Measurements from ENCODE around the gene DNTT. TPM values are rescaled to one million over a fixed set of nuclear protein-coding genes. Genes with fewer than 3 reads are reported as not detected.

The DNTT gene
- total RNA-seq, 2 experiments from 2014 or later, result not detected

- no peak for DNase-seq
- no peak for ATAC-seq
- Mint-ChIP-seq H3K27ac (no peak overlapping the region), H3K27me3 (peaks cover 52% of the 10 kb centered on the region), H3K9me3 (ENCODE audit: low read depth) (no peaks in the 10 kb centered on the region), H3K4me1 (no peaks in the 10 kb centered on the region), H3K36me3 (no peaks in the 10 kb centered on the region), H3K4me3 (no peak overlapping the region)
- CTCF ChIA-PET, result no interaction called here
Measured at GRCh38 chr10:96268341-96268909, 35.8 kb upstream of the DNTT start.

- no peak for DNase-seq
- Mint-ChIP-seq H3K27me3 (peaks cover 47% of the 10 kb centered on the region), H3K36me3 (no peaks in the 10 kb centered on the region), H3K4me3 (no peak overlapping the region), H3K9me3 (ENCODE audit: low read depth) (no peaks in the 10 kb centered on the region), H3K27ac (no peak overlapping the region), H3K4me1 (no peaks in the 10 kb centered on the region)
- CTCF ChIA-PET, result interaction anchor here (0.9 to 1.3 kb wide), 2 partner anchors 11 to 40 kb away, joined by 3 to 4 read pairs; no protein-coding TSS in a partner anchor
- no peak for ATAC-seq
Measured at GRCh38 chr10:96269438-96270300, 34.6 kb upstream of the DNTT start.

GRCh38 chr10:96270571-96270970 lies 33.7 kb upstream of the DNTT start:
- H3K27ac Mint-ChIP-seq, result no peak overlapping the region
- peaks cover 42% of the 10 kb centered on the region for H3K27me3 Mint-ChIP-seq
- ATAC-seq, result no peak
- H3K9me3 Mint-ChIP-seq (ENCODE audit: low read depth), result no peaks in the 10 kb centered on the region
- H3K4me3 Mint-ChIP-seq, result no peak overlapping the region
- CTCF ChIA-PET, result interaction anchor here (0.9 to 1.3 kb wide), 2 partner anchors 12 to 41 kb away, joined by 3 to 4 read pairs; no protein-coding TSS in a partner anchor
- no peaks in the 10 kb centered on the region for H3K36me3 Mint-ChIP-seq
- no peaks in the 10 kb centered on the region for H3K4me1 Mint-ChIP-seq
- DNase-seq, result no peak

GRCh38 chr10:96271016-96271815 lies 33.0 kb upstream of the DNTT start, which contains the start of gene BLNK:
TSS of gene BLNK (minus strand) at chr10:96271569. CDS start at chr10:96271398, 171 bp downstream.
- CTCF ChIA-PET, result interaction anchor here (1.0 to 1.3 kb wide), 2 partner anchors 13 to 42 kb away, joined by 3 to 4 read pairs; no protein-coding TSS in a partner anchor
- Mint-ChIP-seq H3K36me3 (no peaks in the 10 kb centered on the region), H3K27me3 (peaks cover 37% of the 10 kb centered on the region), H3K27ac (no peak within 1 kb of the TSS), H3K4me3 (no peak within 1 kb of the TSS), H3K9me3 (ENCODE audit: low read depth) (no peaks in the 10 kb centered on the region), H3K4me1 (no peaks in the 10 kb centered on the region)
- ATAC-seq (no peak), DNase-seq (no peak)

GRCh38 chr10:96272316-96273280 lies 31.6 kb upstream of the DNTT start:
- Mint-ChIP-seq H3K4me3 (no peak overlapping the region), H3K27me3 (peaks cover 32% of the 10 kb centered on the region), H3K4me1 (no peaks in the 10 kb centered on the region), H3K9me3 (ENCODE audit: low read depth) (no peaks in the 10 kb centered on the region), H3K36me3 (no peaks in the 10 kb centered on the region), H3K27ac (no peak overlapping the region)
- no peak for DNase-seq
- no peak for ATAC-seq
- CTCF ChIA-PET, result no interaction called here

GRCh38 chr10:96275685-96276418 lies 28.4 kb upstream of the DNTT start:
- ATAC-seq, result no peak
- Mint-ChIP-seq H3K27me3 (peaks cover 28% of the 10 kb centered on the region), H3K27ac (no peak overlapping the region), H3K36me3 (no peaks in the 10 kb centered on the region), H3K4me1 (no peaks in the 10 kb centered on the region), H3K4me3 (no peak overlapping the region), H3K9me3 (ENCODE audit: low read depth) (no peaks in the 10 kb centered on the region)
- no peak for DNase-seq
- CTCF ChIA-PET, result no interaction called here

GRCh38 chr10:96276426-96276825 lies 27.8 kb upstream of the DNTT start:
- Mint-ChIP-seq H3K36me3 (no peaks in the 10 kb centered on the region), H3K27me3 (peaks cover 27% of the 10 kb centered on the region), H3K27ac (no peak overlapping the region), H3K9me3 (ENCODE audit: low read depth) (no peaks in the 10 kb centered on the region), H3K4me1 (no peaks in the 10 kb centered on the region), H3K4me3 (no peak overlapping the region)
- CTCF ChIA-PET, result no interaction called here
- DNase-seq, result no peak
- no peak for ATAC-seq

- Mint-ChIP-seq H3K36me3 (no peaks in the 10 kb centered on the region), H3K27ac (no peak overlapping the region), H3K4me1 (no peaks in the 10 kb centered on the region), H3K27me3 (peaks cover 30% of the 10 kb centered on the region), H3K9me3 (ENCODE audit: low read depth) (no peaks in the 10 kb centered on the region), H3K4me3 (no peak overlapping the region)
- ATAC-seq (no peak), DNase-seq (no peak)
- CTCF ChIA-PET, result no interaction called here
Measured at GRCh38 chr10:96276831-96277230, 27.4 kb upstream of the DNTT start.

- CTCF ChIA-PET, result no interaction called here
- ATAC-seq, result no peak
- H3K36me3 Mint-ChIP-seq, result no peaks in the 10 kb centered on the region
- H3K27ac Mint-ChIP-seq, result no peak overlapping the region
- no peaks in the 10 kb centered on the region for H3K9me3 Mint-ChIP-seq (ENCODE audit: low read depth)
- no peak for DNase-seq
- H3K4me1 Mint-ChIP-seq, result no peaks in the 10 kb centered on the region
- H3K4me3 Mint-ChIP-seq, result no peak overlapping the region
- peaks cover 35% of the 10 kb centered on the region for H3K27me3 Mint-ChIP-seq
Measured at GRCh38 chr10:96279191-96279641, 25.0 kb upstream of the DNTT start.

- Mint-ChIP-seq H3K27ac (no peak overlapping the region), H3K4me1 (no peaks in the 10 kb centered on the region), H3K36me3 (no peaks in the 10 kb centered on the region), H3K27me3 (peaks cover 38% of the 10 kb centered on the region), H3K9me3 (ENCODE audit: low read depth) (no peaks in the 10 kb centered on the region), H3K4me3 (no peak overlapping the region)
- ATAC-seq (no peak), DNase-seq (no peak)
- CTCF ChIA-PET, result interaction anchor here (0.6 kb wide), 1 partner anchor 736 kb away, joined by 3 read pairs; no protein-coding TSS in a partner anchor
Measured at GRCh38 chr10:96280859-96281258, 23.4 kb upstream of the DNTT start.

- H3K27ac Mint-ChIP-seq, result no peak overlapping the region
Measured at GRCh38 chr10:96281444-96282029, 22.7 kb upstream of the DNTT start.

GRCh38 chr10:96283351-96283750 lies 20.9 kb upstream of the DNTT start:
- no peak overlapping the region for H3K27ac Mint-ChIP-seq
- peaks cover 10% of the 10 kb centered on the region for H3K4me1 Mint-ChIP-seq
- CTCF ChIA-PET, result no interaction called here
- peaks cover 41% of the 10 kb centered on the region for H3K27me3 Mint-ChIP-seq
- H3K9me3 Mint-ChIP-seq (ENCODE audit: low read depth), result no peaks in the 10 kb centered on the region
- H3K36me3 Mint-ChIP-seq, result no peaks in the 10 kb centered on the region
- no peak overlapping the region for H3K4me3 Mint-ChIP-seq
- DNase-seq (no peak), ATAC-seq (no peak)

More at GRCh38 chr10:96281444-96282029, 22.7 kb upstream of the DNTT start:
- no peaks in the 10 kb centered on the region for H3K4me1 Mint-ChIP-seq
- ATAC-seq (no peak), DNase-seq (no peak)
- CTCF ChIA-PET, result interaction anchor here (0.6 kb wide), 1 partner anchor 735 kb away, joined by 3 read pairs; no protein-coding TSS in a partner anchor
- H3K4me3 Mint-ChIP-seq, result no peak overlapping the region
- H3K27me3 Mint-ChIP-seq, result peaks cover 38% of the 10 kb centered on the region
- H3K36me3 Mint-ChIP-seq, result no peaks in the 10 kb centered on the region
- H3K9me3 Mint-ChIP-seq (ENCODE audit: low read depth), result no peaks in the 10 kb centered on the region

All from activated CD8-positive, alpha-beta memory T cell treated with anti-CD3 and anti-CD28 coated beads, Interleukin-2, amount 10 ng/mL, durations not matched to agents 7 days and 5 days (primary cell).